Measurements from ENCODE around the gene KCNK7.

The KCNK7 gene

GRCh38 chr11:65571420-65571819 is 24.2 kb downstream of the KCNK7 start:
- ATAC-seq, result no peak
- TF ChIP-seq CSDC2 (CRISPR knock-in tag; IDR thresholded peaks at IDR 0.05) (no peak), ZNF565 (CRISPR knock-in tag; conservative IDR thresholded peaks at IDR 0.05; ENCODE audit: low read depth) (no peak), GLIS3 (CRISPR knock-in tag; IDR thresholded peaks at IDR 0.05) (no peak), CREB5 (CRISPR knock-in tag; IDR thresholded peaks at IDR 0.05; ENCODE audit: low read depth) (no peak), ARNTL (CRISPR knock-in tag; IDR thresholded peaks at IDR 0.05; ENCODE audit: borderline replicate concordance, low read depth) (no peak), ZNF70 (CRISPR knock-in tag; IDR thresholded peaks at IDR 0.05) (no peak), CSRNP3 (CRISPR knock-in tag; IDR thresholded peaks at IDR 0.05) (no peak), OSR1 (CRISPR knock-in tag; IDR thresholded peaks at IDR 0.05) (no peak), ISL1 (CRISPR knock-in tag; IDR thresholded peaks at IDR 0.05) (no peak), POU6F1 (CRISPR knock-in tag; IDR thresholded peaks at IDR 0.05; ENCODE audit: borderline replicate concordance, low read depth) (no peak), TCF4 (CRISPR knock-in tag; IDR thresholded peaks at IDR 0.05; ENCODE audit: borderline replicate concordance) (no peak)

GRCh38 chr11:65569973-65570918 is 25.4 kb downstream of the KCNK7 start, which contains the start of gene ZNRD2:
ZNRD2 (plus strand) TSS chr11:65570477; CDS start chr11:65570492, 15 bp downstream.
- ATAC-seq, result peak; percentile 83
- TF ChIP-seq ESRRG (CRISPR knock-in tag; IDR thresholded peaks at IDR 0.05) (0 out of 2 replicates have a peak, but pooled peaks have one; percentile 29), CSRNP3 (CRISPR knock-in tag; IDR thresholded peaks at IDR 0.05) (no peak)

GRCh38 chr11:65569164-65569972 is 26.2 kb downstream of the KCNK7 start:
- peak; percentile 44 for ATAC-seq
- TF ChIP-seq PPARA (CRISPR knock-in tag; IDR thresholded peaks at IDR 0.05; ENCODE audit: borderline replicate concordance) (no peak), POU6F1 (CRISPR knock-in tag; IDR thresholded peaks at IDR 0.05; ENCODE audit: borderline replicate concordance, low read depth) (no peak), OSR1 (CRISPR knock-in tag; IDR thresholded peaks at IDR 0.05) (no peak), CREB5 (CRISPR knock-in tag; IDR thresholded peaks at IDR 0.05; ENCODE audit: low read depth) (no peak), RARB (CRISPR knock-in tag; IDR thresholded peaks at IDR 0.05) (no peak), GLIS3 (CRISPR knock-in tag; IDR thresholded peaks at IDR 0.05) (no peak), SNAI2 (CRISPR knock-in tag; IDR thresholded peaks at IDR 0.05) (no peak), ZC3H10 (CRISPR knock-in tag; IDR thresholded peaks at IDR 0.05) (no peak), ZNF8 (CRISPR knock-in tag; IDR thresholded peaks at IDR 0.05) (no peak), ZFP30 (CRISPR knock-in tag; IDR thresholded peaks at IDR 0.05) (no peak), ESRRG (CRISPR knock-in tag; IDR thresholded peaks at IDR 0.05) (no peak), CSRNP3 (CRISPR knock-in tag; IDR thresholded peaks at IDR 0.05) (no peak), TSHZ2 (CRISPR knock-in tag; IDR thresholded peaks at IDR 0.05) (no peak), ZNF70 (CRISPR knock-in tag; IDR thresholded peaks at IDR 0.05) (no peak)

All from SK-N-SH treated with all-trans-retinoic acid at 6 μM for 48 hours (cell line).